ENCODE data around the gene SMS. TPM values are rescaled to one million over a fixed set of nuclear protein-coding genes. Genes with fewer than 3 reads are reported as not detected.

Gene SMS
- total RNA-seq, 1 experiment from 2014 or later = 164 TPM

DNA sequence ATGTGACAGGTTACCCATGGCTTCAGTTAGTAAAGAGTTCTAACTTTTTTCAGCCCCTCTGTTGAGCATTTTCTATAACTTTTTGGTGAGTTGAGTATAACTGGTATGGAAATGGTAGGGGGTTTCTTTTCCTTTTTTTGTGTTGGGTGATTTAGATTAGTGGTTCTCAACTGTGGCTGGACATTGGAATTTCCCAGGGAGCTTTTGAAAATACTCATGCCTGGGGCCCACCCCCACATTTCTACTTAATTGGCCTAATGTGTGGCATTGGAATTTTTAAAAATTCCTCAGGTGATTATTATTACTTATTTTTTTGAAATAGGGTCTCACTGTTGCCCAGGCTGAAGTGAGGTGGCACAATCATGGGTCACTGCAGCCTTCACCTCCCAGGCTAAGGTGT lies 21.9 kb downstream of the SMS start:
- H3K9me3 ChIP-seq (ENCODE audit: low read length) = no peaks in the 10 kb centered on the region
- H3F3A ChIP-seq (ENCODE audit: low read length, unreplicated experiment) = no peaks in the 10 kb centered on the region
- POLR2A ChIA-PET (ENCODE audit: unreplicated experiment) = no interaction called here
- H3K79me2 ChIP-seq (ENCODE audit: low read length) = peaks cover 96% of the 10 kb centered on the region
- no peak overlapping the region for H2AFZ ChIP-seq (ENCODE audit: low read length)
- intact Hi-C loops (cut with micrococcal nuclease) = loop anchor here (2.0 kb wide), 1 partner anchor 20 kb away; no protein-coding TSS in a partner anchor
- H4K20me1 ChIP-seq (ENCODE audit: low read length) = peaks cover 72% of the 10 kb centered on the region
- BruUV-seq (replicated peaks) = no TSS peak
- H3K4me2 ChIP-seq (ENCODE audit: low read length) = no peak overlapping the region
- no peak overlapping the region for H3K9ac ChIP-seq (ENCODE audit: low read length)
- DNase-seq (no peak), ATAC-seq (no peak)
- H3K36me3 ChIP-seq (ENCODE audit: low read depth, low read length) = peaks cover 5% of the 10 kb centered on the region; the same call in 1 of the 2 replicates
- H3K4me3 ChIP-seq (ENCODE audit: low read length) = no peak overlapping the region
- CTCF ChIA-PET = no interaction called here
- TF ChIP-seq EZH2 (IDR thresholded peaks at IDR 0.05; ENCODE audit: low read length, unreplicated experiment) (no peak), EZH2phosphoT487 (IDR thresholded peaks at IDR 0.05; ENCODE audit: borderline replicate concordance, low read length) (no peak)
- TF ChIP-seq, protein P1, sequence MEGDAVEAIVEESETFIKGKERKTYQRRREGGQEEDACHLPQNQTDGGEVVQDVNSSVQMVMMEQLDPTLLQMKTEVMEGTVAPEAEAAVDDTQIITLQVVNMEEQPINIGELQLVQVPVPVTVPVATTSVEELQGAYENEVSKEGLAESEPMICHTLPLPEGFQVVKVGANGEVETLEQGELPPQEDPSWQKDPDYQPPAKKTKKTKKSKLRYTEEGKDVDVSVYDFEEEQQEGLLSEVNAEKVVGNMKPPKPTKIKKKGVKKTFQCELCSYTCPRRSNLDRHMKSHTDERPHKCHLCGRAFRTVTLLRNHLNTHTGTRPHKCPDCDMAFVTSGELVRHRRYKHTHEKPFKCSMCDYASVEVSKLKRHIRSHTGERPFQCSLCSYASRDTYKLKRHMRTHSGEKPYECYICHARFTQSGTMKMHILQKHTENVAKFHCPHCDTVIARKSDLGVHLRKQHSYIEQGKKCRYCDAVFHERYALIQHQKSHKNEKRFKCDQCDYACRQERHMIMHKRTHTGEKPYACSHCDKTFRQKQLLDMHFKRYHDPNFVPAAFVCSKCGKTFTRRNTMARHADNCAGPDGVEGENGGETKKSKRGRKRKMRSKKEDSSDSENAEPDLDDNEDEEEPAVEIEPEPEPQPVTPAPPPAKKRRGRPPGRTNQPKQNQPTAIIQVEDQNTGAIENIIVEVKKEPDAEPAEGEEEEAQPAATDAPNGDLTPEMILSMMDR (conservative IDR thresholded peaks at IDR 0.05; ENCODE audit: low read depth, low read length) = no peak
- no peaks in the 10 kb centered on the region for H3K9me2 ChIP-seq (replicated peaks; ENCODE audit: low read length)
- H3K27ac ChIP-seq (ENCODE audit: low read length) = no peak overlapping the region
- peaks cover 19% of the 10 kb centered on the region; the same call in 1 of the 2 replicates for H3K4me1 ChIP-seq (ENCODE audit: insufficient read depth, low read length)
- no peaks in the 10 kb centered on the region for H3K27me3 ChIP-seq (ENCODE audit: low read length)

DNA sequence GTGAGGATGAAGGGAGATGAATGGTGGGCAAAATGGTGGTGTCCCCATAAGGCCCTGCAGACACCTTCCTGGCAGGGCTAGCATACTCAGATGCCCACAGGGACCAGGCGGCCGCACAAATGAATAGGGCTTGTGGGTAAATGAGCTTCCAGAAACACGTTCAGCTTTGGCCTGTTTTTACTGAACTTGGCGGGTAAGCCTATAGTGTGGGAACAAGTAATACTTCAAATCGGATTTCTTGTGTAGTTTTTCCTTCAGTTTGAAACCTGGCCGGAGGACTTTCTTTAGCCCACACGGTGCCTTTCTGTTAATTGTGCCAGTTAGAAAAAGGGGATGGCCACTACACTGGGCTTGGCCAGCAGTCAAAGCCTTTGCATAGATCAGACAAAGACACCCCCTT lies 22.8 kb downstream of the SMS start:
- peaks cover 19% of the 10 kb centered on the region; the same call in 1 of the 2 replicates for H3K4me1 ChIP-seq (ENCODE audit: insufficient read depth, low read length)
- no peak overlapping the region for H3K4me3 ChIP-seq (ENCODE audit: low read length)
- H3K9ac ChIP-seq (ENCODE audit: low read length) = no peak overlapping the region
- no peak overlapping the region for H2AFZ ChIP-seq (ENCODE audit: low read length)
- POLR2A ChIA-PET (ENCODE audit: unreplicated experiment) = no interaction called here
- no peaks in the 10 kb centered on the region for H3K9me3 ChIP-seq (ENCODE audit: low read length)
- TF ChIP-seq EZH2 (IDR thresholded peaks at IDR 0.05; ENCODE audit: low read length, unreplicated experiment) (no peak), EZH2phosphoT487 (IDR thresholded peaks at IDR 0.05; ENCODE audit: borderline replicate concordance, low read length) (no peak)
- TF ChIP-seq, protein P1 (conservative IDR thresholded peaks at IDR 0.05; ENCODE audit: low read depth, low read length) = no peak
- H3K4me2 ChIP-seq (ENCODE audit: low read length) = no peak overlapping the region
- CTCF ChIA-PET = no interaction called here
- H3K36me3 ChIP-seq (ENCODE audit: low read depth, low read length) = peaks cover 6% of the 10 kb centered on the region; the same call in 1 of the 2 replicates
- DNase-seq (no peak), ATAC-seq (no peak; the same call in 1 of the 2 replicates)
- peaks cover 96% of the 10 kb centered on the region for H3K79me2 ChIP-seq (ENCODE audit: low read length)
- intact Hi-C loops (cut with micrococcal nuclease) = loop anchor here (2.0 kb wide), 1 partner anchor 20 kb away; no protein-coding TSS in a partner anchor
- H3K9me2 ChIP-seq (replicated peaks; ENCODE audit: low read length) = no peaks in the 10 kb centered on the region
- H4K20me1 ChIP-seq (ENCODE audit: low read length) = peaks cover 67% of the 10 kb centered on the region
- no peaks in the 10 kb centered on the region for H3F3A ChIP-seq (ENCODE audit: low read length, unreplicated experiment)
- H3K27ac ChIP-seq (ENCODE audit: low read length) = no peak overlapping the region
- BruUV-seq (replicated peaks) = no TSS peak
- H3K27me3 ChIP-seq (ENCODE audit: low read length) = no peaks in the 10 kb centered on the region

DNA sequence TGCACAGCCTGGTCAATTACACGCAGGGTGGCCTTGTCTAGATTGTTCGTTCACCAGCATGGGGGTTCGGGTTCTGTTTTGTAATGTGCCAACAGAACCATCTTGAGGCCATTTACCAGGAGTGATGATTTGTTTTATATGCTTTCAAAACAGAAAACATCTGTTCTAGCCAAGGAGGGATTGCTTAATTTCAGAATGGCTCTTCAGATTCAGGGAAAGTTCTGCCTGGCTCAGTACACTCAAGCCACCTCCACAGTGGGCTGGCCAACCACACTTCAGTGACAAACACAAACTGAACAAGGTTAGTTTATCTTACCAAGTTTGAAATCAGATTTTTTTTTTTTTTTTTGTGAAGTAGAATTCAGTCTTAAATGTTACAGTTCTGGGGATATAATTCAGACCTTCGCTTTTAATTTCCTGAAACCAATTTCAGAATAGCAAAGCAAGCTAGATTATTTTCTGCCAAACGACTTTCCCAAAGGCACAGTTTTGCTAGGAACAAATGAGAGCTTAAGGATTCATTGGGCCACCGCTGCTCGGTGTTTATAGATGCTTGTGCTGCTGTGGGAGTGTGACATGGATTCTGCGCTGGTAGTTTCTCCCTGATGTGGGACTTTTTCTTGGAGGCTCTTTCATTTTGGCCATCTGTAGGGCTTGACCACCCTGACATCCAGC lies 23.4 kb downstream of the SMS start:
- Histone ChIP-seq H3K4me1 (ENCODE audit: insufficient read depth, low read length) (peaks cover 19% of the 10 kb centered on the region; the same call in 1 of the 2 replicates), H3K9me2 (replicated peaks; ENCODE audit: low read length) (no peaks in the 10 kb centered on the region), H3K4me2 (ENCODE audit: low read length) (no peak overlapping the region), H2AFZ (ENCODE audit: low read length) (no peak overlapping the region), H3K79me2 (ENCODE audit: low read length) (peaks cover 96% of the 10 kb centered on the region), H3K9ac (ENCODE audit: low read length) (no peak overlapping the region), H4K20me1 (ENCODE audit: low read length) (peaks cover 61% of the 10 kb centered on the region), H3K27ac (ENCODE audit: low read length) (no peak overlapping the region), H3F3A (ENCODE audit: low read length, unreplicated experiment) (no peaks in the 10 kb centered on the region), H3K4me3 (ENCODE audit: low read length) (no peak overlapping the region), H3K27me3 (ENCODE audit: low read length) (no peaks in the 10 kb centered on the region), H3K9me3 (ENCODE audit: low read length) (no peaks in the 10 kb centered on the region), H3K36me3 (ENCODE audit: low read depth, low read length) (peaks cover 6% of the 10 kb centered on the region; the same call in 1 of the 2 replicates)
- no TSS peak for BruUV-seq (replicated peaks)
- DNase-seq (no peak), ATAC-seq (no peak)
- no peak for TF ChIP-seq EZH2phosphoT487 (IDR thresholded peaks at IDR 0.05; ENCODE audit: borderline replicate concordance, low read length)
- TF ChIP-seq, protein P1 (conservative IDR thresholded peaks at IDR 0.05; ENCODE audit: low read depth, low read length) = no peak
- no peak for TF ChIP-seq EZH2 (IDR thresholded peaks at IDR 0.05; ENCODE audit: low read length, unreplicated experiment)
- ChIA-PET POLR2A (ENCODE audit: unreplicated experiment) (no interaction called here), CTCF (no interaction called here)
- intact Hi-C loops (cut with micrococcal nuclease) = loop anchor here (2.0 kb wide), 1 partner anchor 21 kb away; no protein-coding TSS in a partner anchor

All from PC-3 (cell line).